ENCODE data around the gene LARP4B. TPM values are rescaled to one million over a fixed set of nuclear protein-coding genes. Genes with fewer than 3 reads are reported as not detected.

Gene LARP4B
- total RNA-seq, 1 donor from 2014 or later: 33.1 TPM

DNA sequence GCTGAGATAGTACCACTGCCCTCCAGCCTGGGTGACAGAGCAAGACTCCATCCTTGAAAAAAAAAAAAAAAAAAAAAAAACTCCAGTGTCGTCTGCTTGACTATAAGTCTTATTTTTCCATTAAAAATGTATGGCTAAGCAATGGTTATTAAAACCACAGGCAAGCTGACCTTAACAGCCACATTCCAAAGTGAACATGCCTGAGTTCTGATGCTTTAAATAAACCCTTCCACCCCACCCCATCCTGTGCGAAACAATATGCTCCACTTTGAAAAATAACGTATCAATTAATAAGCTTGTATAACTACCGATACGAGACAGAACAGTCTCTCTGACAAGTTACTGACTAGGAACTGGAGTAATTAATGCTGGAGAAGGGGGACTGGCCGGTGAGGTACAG, 63.7 kb downstream of the LARP4B start:
- TF ChIP-seq EZH2phosphoT487 (IDR thresholded peaks at IDR 0.05): no peak
- TF ChIP-seq, protein P1, sequence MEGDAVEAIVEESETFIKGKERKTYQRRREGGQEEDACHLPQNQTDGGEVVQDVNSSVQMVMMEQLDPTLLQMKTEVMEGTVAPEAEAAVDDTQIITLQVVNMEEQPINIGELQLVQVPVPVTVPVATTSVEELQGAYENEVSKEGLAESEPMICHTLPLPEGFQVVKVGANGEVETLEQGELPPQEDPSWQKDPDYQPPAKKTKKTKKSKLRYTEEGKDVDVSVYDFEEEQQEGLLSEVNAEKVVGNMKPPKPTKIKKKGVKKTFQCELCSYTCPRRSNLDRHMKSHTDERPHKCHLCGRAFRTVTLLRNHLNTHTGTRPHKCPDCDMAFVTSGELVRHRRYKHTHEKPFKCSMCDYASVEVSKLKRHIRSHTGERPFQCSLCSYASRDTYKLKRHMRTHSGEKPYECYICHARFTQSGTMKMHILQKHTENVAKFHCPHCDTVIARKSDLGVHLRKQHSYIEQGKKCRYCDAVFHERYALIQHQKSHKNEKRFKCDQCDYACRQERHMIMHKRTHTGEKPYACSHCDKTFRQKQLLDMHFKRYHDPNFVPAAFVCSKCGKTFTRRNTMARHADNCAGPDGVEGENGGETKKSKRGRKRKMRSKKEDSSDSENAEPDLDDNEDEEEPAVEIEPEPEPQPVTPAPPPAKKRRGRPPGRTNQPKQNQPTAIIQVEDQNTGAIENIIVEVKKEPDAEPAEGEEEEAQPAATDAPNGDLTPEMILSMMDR (IDR thresholded peaks at IDR 0.05): no peak
- TF ChIP-seq EZH2 (IDR thresholded peaks at IDR 0.05): no peak
- DNase-seq (ENCODE audit: low spot score): no peak
- no peaks in the 10 kb centered on the region for H3K27me3 ChIP-seq
- Mint-ChIP-seq H3K27ac (no peak overlapping the region), H3K27me3 (ENCODE audit: insufficient read depth, low read depth) (peaks cover 2% of the 10 kb centered on the region), H3K4me3 (no peak overlapping the region), H3K9me3 (no peaks in the 10 kb centered on the region), H3K4me1 (no peaks in the 10 kb centered on the region), H3K36me3 (peaks cover 35% of the 10 kb centered on the region)
- H2AFZ ChIP-seq (replicated peaks): no peak overlapping the region
- H3K9me3 ChIP-seq (ENCODE audit: low read depth): no peaks in the 10 kb centered on the region
- H3K27ac ChIP-seq: no peak overlapping the region
- no peak overlapping the region for H3K9ac ChIP-seq
- peaks cover 30% of the 10 kb centered on the region for H3K79me2 ChIP-seq (ENCODE audit: low read depth)
- H3K4me3 ChIP-seq: no peak overlapping the region
- no peak overlapping the region for H3K4me2 ChIP-seq
- H3K36me3 ChIP-seq: peaks cover 4% of the 10 kb centered on the region
- H3K4me1 ChIP-seq: no peaks in the 10 kb centered on the region
- H3F3A ChIP-seq (ENCODE audit: low read depth): no peaks in the 10 kb centered on the region
- peaks cover 38% of the 10 kb centered on the region for H4K20me1 ChIP-seq (ENCODE audit: low read depth)

GRCh38 chr10:866577-866941, 64.9 kb downstream of the LARP4B start:
- no peaks in the 10 kb centered on the region for H3F3A ChIP-seq (ENCODE audit: low read depth)
- no peak for TF ChIP-seq EZH2 (IDR thresholded peaks at IDR 0.05)
- TF ChIP-seq, protein P1 (IDR thresholded peaks at IDR 0.05): no peak
- TF ChIP-seq EZH2phosphoT487 (IDR thresholded peaks at IDR 0.05): no peak
- no peak overlapping the region for H2AFZ ChIP-seq (replicated peaks)
- Mint-ChIP-seq H3K36me3 (peaks cover 37% of the 10 kb centered on the region), H3K4me3 (no peak overlapping the region), H3K27me3 (ENCODE audit: insufficient read depth, low read depth) (peaks cover 2% of the 10 kb centered on the region), H3K27ac (no peak overlapping the region), H3K9me3 (no peaks in the 10 kb centered on the region), H3K4me1 (no peaks in the 10 kb centered on the region)
- no peaks in the 10 kb centered on the region for H3K4me1 ChIP-seq
- no peak overlapping the region for H3K9ac ChIP-seq
- DNase-seq (ENCODE audit: low spot score): no peak
- H3K27me3 ChIP-seq: no peaks in the 10 kb centered on the region
- no peak overlapping the region for H3K4me3 ChIP-seq
- peaks cover 9% of the 10 kb centered on the region for H3K36me3 ChIP-seq
- H3K79me2 ChIP-seq (ENCODE audit: low read depth): peaks cover 27% of the 10 kb centered on the region
- H4K20me1 ChIP-seq (ENCODE audit: low read depth): peaks cover 31% of the 10 kb centered on the region
- no peaks in the 10 kb centered on the region for H3K9me3 ChIP-seq (ENCODE audit: low read depth)
- H3K27ac ChIP-seq: no peak overlapping the region
- no peak overlapping the region for H3K4me2 ChIP-seq

GRCh38 chr10:865924-866576, 65.5 kb downstream of the LARP4B start:
- Histone ChIP-seq H4K20me1 (ENCODE audit: low read depth) (peaks cover 31% of the 10 kb centered on the region), H3K27ac (no peak overlapping the region), H3K4me1 (no peaks in the 10 kb centered on the region), H3K27me3 (no peaks in the 10 kb centered on the region), H2AFZ (replicated peaks) (no peak overlapping the region), H3K9ac (no peak overlapping the region), H3K4me2 (no peak overlapping the region), H3K79me2 (ENCODE audit: low read depth) (peaks cover 27% of the 10 kb centered on the region), H3K4me3 (no peak overlapping the region), H3K36me3 (peaks cover 14% of the 10 kb centered on the region), H3F3A (ENCODE audit: low read depth) (no peaks in the 10 kb centered on the region), H3K9me3 (ENCODE audit: low read depth) (no peaks in the 10 kb centered on the region)
- no peak for DNase-seq (ENCODE audit: low spot score)
- no peak overlapping the region for H3K4me3 Mint-ChIP-seq
- TF ChIP-seq EZH2 (IDR thresholded peaks at IDR 0.05): no peak
- TF ChIP-seq EZH2phosphoT487 (IDR thresholded peaks at IDR 0.05): no peak
- TF ChIP-seq, protein P1 (IDR thresholded peaks at IDR 0.05): no peak
- no peaks in the 10 kb centered on the region for H3K4me1 Mint-ChIP-seq
- H3K9me3 Mint-ChIP-seq: no peaks in the 10 kb centered on the region
- H3K36me3 Mint-ChIP-seq: peaks cover 38% of the 10 kb centered on the region
- H3K27me3 Mint-ChIP-seq (ENCODE audit: insufficient read depth, low read depth): peaks cover 2% of the 10 kb centered on the region
- H3K27ac Mint-ChIP-seq: no peak overlapping the region

Data from neural progenitor cell (in vitro differentiated cells).